ENCODE data around the gene ING4.

DNA sequence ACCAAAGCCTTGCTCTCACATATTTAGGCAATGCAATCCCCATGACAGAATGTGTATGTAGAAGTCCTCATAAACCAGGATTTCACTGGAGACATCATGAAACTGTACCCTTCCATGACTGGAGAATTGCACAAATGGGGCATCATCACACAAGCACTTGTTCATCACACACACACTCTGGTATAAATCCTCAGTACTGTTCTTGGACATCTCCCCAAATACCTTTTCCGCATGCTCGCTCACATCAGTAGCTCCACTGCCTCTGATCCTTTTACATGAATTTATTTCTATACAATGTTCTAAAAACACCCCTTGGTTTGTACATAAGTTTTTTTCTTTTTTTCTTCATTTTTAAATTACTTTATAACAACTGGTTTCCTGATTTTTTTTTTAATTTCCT is 3.3 kb upstream of the ING4 start:
- no peak for TF ChIP-seq NFIC (IDR thresholded peaks at IDR 0.05)
- no peak for TF ChIP-seq RAD21 (IDR thresholded peaks at IDR 0.05; ENCODE audit: low read depth)
- TF ChIP-seq MAX (IDR thresholded peaks at IDR 0.05): no peak
- no peak for TF ChIP-seq CEBPB (IDR thresholded peaks at IDR 0.05)
- TF ChIP-seq, protein P1, sequence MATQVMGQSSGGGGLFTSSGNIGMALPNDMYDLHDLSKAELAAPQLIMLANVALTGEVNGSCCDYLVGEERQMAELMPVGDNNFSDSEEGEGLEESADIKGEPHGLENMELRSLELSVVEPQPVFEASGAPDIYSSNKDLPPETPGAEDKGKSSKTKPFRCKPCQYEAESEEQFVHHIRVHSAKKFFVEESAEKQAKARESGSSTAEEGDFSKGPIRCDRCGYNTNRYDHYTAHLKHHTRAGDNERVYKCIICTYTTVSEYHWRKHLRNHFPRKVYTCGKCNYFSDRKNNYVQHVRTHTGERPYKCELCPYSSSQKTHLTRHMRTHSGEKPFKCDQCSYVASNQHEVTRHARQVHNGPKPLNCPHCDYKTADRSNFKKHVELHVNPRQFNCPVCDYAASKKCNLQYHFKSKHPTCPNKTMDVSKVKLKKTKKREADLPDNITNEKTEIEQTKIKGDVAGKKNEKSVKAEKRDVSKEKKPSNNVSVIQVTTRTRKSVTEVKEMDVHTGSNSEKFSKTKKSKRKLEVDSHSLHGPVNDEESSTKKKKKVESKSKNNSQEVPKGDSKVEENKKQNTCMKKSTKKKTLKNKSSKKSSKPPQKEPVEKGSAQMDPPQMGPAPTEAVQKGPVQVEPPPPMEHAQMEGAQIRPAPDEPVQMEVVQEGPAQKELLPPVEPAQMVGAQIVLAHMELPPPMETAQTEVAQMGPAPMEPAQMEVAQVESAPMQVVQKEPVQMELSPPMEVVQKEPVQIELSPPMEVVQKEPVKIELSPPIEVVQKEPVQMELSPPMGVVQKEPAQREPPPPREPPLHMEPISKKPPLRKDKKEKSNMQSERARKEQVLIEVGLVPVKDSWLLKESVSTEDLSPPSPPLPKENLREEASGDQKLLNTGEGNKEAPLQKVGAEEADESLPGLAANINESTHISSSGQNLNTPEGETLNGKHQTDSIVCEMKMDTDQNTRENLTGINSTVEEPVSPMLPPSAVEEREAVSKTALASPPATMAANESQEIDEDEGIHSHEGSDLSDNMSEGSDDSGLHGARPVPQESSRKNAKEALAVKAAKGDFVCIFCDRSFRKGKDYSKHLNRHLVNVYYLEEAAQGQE (IDR thresholded peaks at IDR 0.05; ENCODE audit: low read depth): no peak
- TF ChIP-seq CREB1 (IDR thresholded peaks at IDR 0.05; ENCODE audit: low read depth): no peak
- no peak for TF ChIP-seq ZBTB7A (IDR thresholded peaks at IDR 0.05; ENCODE audit: low read depth)
- no peak for TF ChIP-seq EP300 (IDR thresholded peaks at IDR 0.05; ENCODE audit: borderline replicate concordance)
- TF ChIP-seq YY1 (IDR thresholded peaks at IDR 0.05; ENCODE audit: low read depth): no peak
- no peak for TF ChIP-seq TCF12 (IDR thresholded peaks at IDR 0.05; ENCODE audit: low read depth)

All from Ishikawa (cell line).